Subcutaneous abdominal adipose tissue (tissue), 5 donors: ENCODE measurements around the gene SPG7.

Experiments
- H3K27ac ChIP-seq: one replicate; pipeline ENCODE4 v1.7.0; 2013; ENCODE audit warnings: low read depth, mild to moderate bottlenecking, inconsistent platforms, low read length, moderate library complexity
- H3K27me3 ChIP-seq, 5 donors: one replicate each; pipeline ENCODE4 v1.7.0; 2013; ENCODE audit warnings: low read length in 5 of 5, inconsistent platforms in 1 of 5; ENCODE audit not compliant: control insufficient read depth in 5 of 5, insufficient read depth in 4 of 5
- H3K36me3 ChIP-seq, 5 donors: one replicate each; pipeline ENCODE4 v1.7.0; 2013; ENCODE audit warnings: low read length in 5 of 5; ENCODE audit not compliant: control insufficient read depth in 5 of 5, insufficient read depth in 5 of 5
- H3K4me1 ChIP-seq, 5 donors: one replicate each; pipeline ENCODE4 v1.7.0; 2013; ENCODE audit warnings: low read length in 5 of 5, mild to moderate bottlenecking in 3 of 5, moderate library complexity in 1 of 5; ENCODE audit not compliant: control insufficient read depth in 5 of 5, insufficient read depth in 5 of 5
- H3K4me3 ChIP-seq, 5 donors: one replicate each; pipeline ENCODE4 v1.7.0; 2013; ENCODE audit warnings: low read length in 5 of 5, low read depth in 1 of 5
- H3K9ac ChIP-seq, 5 donors: one replicate each; pipeline ENCODE4 v1.7.0; 2013; ENCODE audit warnings: low read length in 5 of 5, mild to moderate bottlenecking in 4 of 5, moderate library complexity in 3 of 5
- H3K9me3 ChIP-seq, 5 donors: one replicate each; pipeline ENCODE4 v1.7.0; 2013; ENCODE audit warnings: low read length in 5 of 5; ENCODE audit not compliant: control insufficient read depth in 5 of 5
- donor health status: healthy.
- donor health status: healthy.
- donor health status: healthy.
- donor health status: healthy.
- donor health status: healthy.

Gene SPG7

DNA sequence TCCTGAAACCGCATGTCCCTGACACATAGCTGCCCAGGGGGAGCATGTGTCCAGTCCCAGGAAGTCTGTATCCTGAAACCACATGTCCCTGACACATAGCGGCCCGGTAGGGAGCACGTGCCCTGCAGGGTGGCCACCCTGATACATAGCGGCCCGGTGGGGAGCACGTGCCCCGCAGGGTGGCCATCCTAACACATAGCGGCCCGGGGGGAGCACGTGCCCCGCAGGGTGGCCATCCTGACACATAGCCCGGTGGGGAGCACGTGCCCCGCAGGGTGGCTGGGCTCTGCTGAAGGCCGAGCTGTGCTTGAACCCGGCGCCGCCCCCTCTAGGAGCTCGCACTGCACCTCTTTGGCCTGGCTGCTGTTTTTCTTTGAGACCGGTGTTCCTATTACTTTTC lies 33.6 kb downstream of the SPG7 start:
- Histone ChIP-seq H3K9ac (no peak overlapping the region), H3K36me3 (peaks cover 0 to 80% (median 56%) of the 10 kb centered on the region in 5 donors), H3K27me3 (no peaks in the 10 kb centered on the region), H3K9me3 (no peaks in the 10 kb centered on the region), H3K4me1 (no peaks in the 10 kb centered on the region), H3K4me3 (no peak overlapping the region), H3K27ac (no peak overlapping the region)

DNA sequence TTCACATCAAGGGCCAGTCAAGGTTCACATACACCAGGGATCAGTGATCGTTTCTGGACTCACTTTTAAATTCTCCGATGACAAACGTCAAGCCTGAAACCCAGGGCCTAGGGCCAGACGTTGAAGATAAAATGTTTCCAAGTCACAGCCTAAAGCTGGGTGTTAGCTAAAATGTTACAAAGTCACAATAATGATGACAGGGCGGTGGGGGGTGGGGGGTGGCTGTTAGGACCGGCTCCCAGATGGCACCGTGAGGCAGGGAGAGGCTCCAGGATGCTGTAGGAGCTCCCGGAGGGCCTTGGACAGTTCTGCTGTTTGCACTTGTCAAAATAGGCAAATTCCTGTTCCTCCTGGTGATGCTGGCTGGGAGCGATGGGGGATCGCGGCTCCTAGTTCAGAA lies 35.9 kb downstream of the SPG7 start:
- peaks cover 2 to 83% (median 57%) of the 10 kb centered on the region in 5 donors for H3K36me3 ChIP-seq

DNA sequence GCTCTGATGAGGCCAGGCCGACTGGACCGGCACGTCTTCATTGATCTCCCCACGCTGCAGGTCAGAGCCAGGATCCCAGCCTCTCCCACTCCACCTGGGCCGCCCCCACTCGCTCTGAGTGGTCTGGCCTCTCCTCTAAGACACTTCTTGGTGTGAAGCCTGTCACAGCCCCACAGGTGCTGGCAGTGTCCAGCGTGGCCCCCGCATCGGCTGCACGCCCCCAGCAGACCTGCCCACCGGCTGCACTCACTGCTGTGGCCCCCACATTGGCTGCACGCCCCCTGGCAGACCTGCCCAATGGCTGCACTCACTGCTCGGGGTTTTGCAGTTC lies 36.5 kb downstream of the SPG7 start:
- no peak overlapping the region for H3K4me3 ChIP-seq
- H3K4me1 ChIP-seq: no peaks in the 10 kb centered on the region
- H3K9me3 ChIP-seq: no peaks in the 10 kb centered on the region
- H3K27ac ChIP-seq: no peak overlapping the region
- H3K36me3 ChIP-seq: peaks cover 2 to 89% (median 63%) of the 10 kb centered on the region in 5 donors
- no peak overlapping the region for H3K9ac ChIP-seq
- H3K27me3 ChIP-seq: no peaks in the 10 kb centered on the region

More for the DNA sequence above, 35.9 kb downstream of the SPG7 start:
- no peaks in the 10 kb centered on the region for H3K9me3 ChIP-seq
- no peak overlapping the region for H3K4me3 ChIP-seq
- H3K27ac ChIP-seq: no peak overlapping the region
- no peak overlapping the region for H3K9ac ChIP-seq
- H3K4me1 ChIP-seq: no peaks in the 10 kb centered on the region
- H3K27me3 ChIP-seq: no peaks in the 10 kb centered on the region

DNA sequence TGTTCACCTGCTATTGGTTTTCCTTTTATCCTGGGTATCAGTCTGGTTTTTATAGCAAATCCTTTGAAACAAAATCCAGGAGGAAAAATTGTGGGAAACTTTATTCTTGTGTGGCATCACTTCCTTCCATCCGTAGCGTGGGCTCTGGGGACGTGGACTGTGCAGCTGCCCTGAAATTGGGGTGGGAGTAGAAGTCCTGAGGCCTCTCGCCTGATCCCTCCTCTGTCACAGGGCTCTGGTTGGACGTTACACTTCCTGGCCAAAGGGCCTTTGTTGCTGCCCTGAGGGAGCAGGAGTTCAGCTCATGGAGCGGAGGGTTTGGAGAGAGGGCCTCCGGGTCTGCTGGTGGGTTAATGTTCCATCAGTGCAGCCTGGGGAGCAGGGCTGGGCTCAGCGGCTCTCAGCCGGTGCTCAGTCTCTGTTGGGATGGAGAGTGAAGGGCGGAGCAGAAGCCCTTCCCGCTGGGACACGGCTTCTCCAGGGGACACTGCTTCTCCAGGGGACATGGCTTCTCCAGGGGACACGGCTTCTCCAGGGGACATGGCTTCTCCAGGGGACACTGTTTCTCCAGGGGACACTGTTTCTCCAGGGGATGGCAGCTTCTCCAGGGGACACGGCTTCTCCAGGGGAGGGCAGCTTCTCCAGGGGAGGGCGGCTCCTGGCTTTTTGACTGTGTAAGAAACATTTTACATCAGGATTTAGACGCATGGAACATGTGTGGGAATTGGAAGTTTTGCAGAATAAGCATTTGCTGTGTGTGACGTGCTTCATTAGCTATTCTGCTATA lies 37.0 kb downstream of the SPG7 start:
- no peaks in the 10 kb centered on the region for H3K4me1 ChIP-seq
- H3K36me3 ChIP-seq: peaks cover 2 to 90% (median 63%) of the 10 kb centered on the region in 5 donors
- H3K27me3 ChIP-seq: no peaks in the 10 kb centered on the region
- no peak overlapping the region for H3K4me3 ChIP-seq
- H3K9me3 ChIP-seq: no peaks in the 10 kb centered on the region
- H3K27ac ChIP-seq: no peak overlapping the region
- no peak overlapping the region for H3K9ac ChIP-seq

DNA sequence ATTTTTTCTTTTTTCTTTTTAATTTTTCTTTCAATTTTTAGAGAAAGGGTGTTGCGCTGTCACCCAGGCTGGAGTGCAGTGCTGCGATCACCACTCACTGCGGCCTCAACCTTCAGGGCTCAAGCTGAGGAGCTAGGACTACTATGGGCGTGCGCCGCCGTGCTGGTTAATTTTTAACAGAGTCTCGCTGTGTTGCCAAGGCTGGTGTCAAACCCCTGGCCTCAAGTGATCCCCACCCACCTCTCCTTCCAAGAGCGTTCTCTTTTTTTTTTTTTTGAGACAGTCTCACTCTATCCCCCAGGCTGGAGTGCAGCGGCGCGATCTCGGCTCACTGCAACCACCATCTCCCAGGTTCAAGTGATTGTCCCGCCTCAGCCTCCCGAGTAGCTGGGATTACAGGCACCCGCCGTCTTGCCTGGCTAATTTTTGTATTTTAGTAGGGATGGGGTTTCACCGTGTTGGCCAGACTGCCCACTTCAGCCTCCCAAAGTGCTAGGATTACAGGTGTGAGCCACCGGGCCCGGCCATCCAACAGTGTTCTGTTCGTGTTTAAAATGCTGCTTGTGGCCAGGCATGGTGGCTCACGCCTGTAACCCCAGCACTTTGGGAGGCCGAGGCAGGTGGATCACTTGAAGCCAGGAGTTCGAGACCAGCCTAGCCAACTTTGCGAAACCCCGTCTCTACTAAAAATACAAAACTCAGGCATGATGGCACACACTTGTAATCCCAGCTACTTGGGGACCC lies 37.8 kb downstream of the SPG7 start:
- peaks cover 2 to 90% (median 70%) of the 10 kb centered on the region in 5 donors for H3K36me3 ChIP-seq
- H3K9me3 ChIP-seq: no peaks in the 10 kb centered on the region
- H3K4me3 ChIP-seq: no peak overlapping the region
- no peak overlapping the region for H3K9ac ChIP-seq
- no peak overlapping the region for H3K27ac ChIP-seq
- no peaks in the 10 kb centered on the region for H3K4me1 ChIP-seq
- no peaks in the 10 kb centered on the region for H3K27me3 ChIP-seq

DNA sequence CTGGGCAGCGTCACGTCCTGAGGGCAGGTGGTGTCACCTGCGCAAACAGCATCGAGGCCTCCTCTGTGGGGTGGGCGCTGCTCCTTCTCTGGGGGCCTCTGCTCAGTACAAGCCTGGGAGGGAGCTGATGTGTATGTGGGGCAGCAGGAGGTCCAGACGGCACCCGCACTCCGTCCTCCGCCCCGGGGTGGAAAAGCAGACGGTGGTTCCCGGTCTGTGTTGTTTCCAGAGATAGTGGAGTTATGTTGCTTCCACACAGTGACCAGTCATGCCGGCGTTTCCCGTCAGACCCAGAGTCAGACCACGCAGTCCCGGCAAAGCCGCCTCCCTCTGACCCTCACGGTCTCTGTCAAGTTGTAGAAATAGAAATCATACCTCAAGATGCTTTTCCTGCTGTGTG lies 38.6 kb downstream of the SPG7 start:
- H3K9me3 ChIP-seq: no peaks in the 10 kb centered on the region
- no peaks in the 10 kb centered on the region for H3K27me3 ChIP-seq
- no peaks in the 10 kb centered on the region for H3K4me1 ChIP-seq
- H3K9ac ChIP-seq: no peak overlapping the region
- H3K36me3 ChIP-seq: peaks cover 2 to 90% (median 71%) of the 10 kb centered on the region in 5 donors
- H3K4me3 ChIP-seq: no peak overlapping the region
- H3K27ac ChIP-seq: no peak overlapping the region

DNA sequence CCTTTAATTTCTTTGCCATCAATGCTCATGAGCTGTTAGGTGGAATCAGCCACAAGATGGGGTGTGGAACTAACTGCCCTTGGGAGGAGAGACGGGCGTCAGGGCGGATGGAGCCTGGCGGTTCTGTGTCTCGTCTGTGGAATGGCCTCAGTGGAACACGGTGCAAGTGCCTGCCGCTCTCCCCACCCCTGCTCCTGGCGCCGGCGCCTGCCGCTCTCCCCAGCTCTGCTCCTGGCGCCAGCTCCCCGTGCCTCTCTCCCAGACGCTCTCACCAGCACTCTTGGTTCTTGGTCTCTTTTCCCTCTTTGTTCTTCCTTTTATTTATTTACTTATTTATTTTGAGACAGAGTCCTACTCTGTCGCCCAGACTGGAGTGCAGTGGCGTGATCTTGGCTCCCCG lies 39.1 kb downstream of the SPG7 start:
- no peak overlapping the region for H3K4me3 ChIP-seq
- H3K27ac ChIP-seq: no peak overlapping the region
- no peaks in the 10 kb centered on the region for H3K9me3 ChIP-seq
- H3K9ac ChIP-seq: no peak overlapping the region
- no peaks in the 10 kb centered on the region for H3K27me3 ChIP-seq
- H3K4me1 ChIP-seq: no peaks in the 10 kb centered on the region
- H3K36me3 ChIP-seq: peaks cover 2 to 90% (median 76%) of the 10 kb centered on the region in 5 donors

DNA sequence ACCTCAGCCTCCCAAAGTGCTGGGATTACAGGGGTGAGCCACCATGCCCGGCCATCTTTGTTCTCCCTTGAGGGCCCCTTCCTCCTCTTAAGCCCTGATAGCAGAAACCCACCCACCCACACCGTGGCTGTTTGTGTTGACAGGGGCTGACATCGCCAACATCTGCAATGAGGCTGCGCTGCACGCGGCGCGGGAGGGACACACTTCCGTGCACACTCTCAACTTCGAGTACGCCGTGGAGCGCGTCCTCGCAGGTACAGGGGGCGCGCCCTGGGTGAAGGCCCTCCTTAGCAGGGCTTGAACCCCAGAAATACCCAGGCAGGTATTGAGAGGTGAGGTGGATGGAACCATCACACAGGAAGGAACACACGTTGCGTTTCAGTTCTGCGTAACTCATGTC lies 39.7 kb downstream of the SPG7 start:
- H3K4me3 ChIP-seq: no peak overlapping the region
- H3K27me3 ChIP-seq: no peaks in the 10 kb centered on the region
- no peak overlapping the region for H3K9ac ChIP-seq
- no peaks in the 10 kb centered on the region for H3K9me3 ChIP-seq
- H3K4me1 ChIP-seq: no peaks in the 10 kb centered on the region
- peaks cover 2 to 91% (median 82%) of the 10 kb centered on the region in 5 donors for H3K36me3 ChIP-seq
- no peak overlapping the region for H3K27ac ChIP-seq

DNA sequence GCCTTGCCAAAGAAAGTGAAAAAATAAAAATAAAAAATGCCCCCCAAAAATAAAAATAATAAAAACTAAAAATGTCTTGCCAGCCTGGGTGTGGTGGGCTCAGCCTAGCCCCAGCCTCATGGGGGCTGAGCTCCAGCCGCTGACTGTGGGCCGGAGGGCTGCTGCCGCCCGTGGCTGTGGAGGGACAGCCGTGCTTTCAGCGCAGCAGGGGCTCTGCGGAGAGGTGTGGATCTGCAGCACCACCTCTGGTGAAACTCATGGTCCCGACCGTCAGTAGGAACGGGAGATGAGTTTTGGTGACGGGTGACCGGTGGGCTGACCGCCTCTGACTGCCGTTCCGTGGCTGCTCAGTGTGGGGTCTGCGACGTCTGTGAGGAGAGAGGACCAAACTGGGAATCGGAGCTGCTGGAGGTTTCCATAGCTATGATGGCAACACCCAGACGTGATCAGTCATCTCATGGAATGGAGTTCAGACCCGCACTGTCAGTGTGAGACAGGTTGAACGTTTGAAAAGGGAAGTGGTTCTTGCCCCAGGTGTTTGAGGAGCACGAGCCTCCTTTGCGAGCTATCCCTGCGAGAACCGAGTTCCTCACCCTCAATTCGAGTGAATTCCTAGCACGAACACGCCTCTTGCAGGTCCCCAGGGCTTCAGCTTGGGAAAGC lies 40.3 kb downstream of the SPG7 start:
- no peaks in the 10 kb centered on the region for H3K9me3 ChIP-seq
- H3K27ac ChIP-seq: no peak overlapping the region
- no peak overlapping the region for H3K9ac ChIP-seq
- H3K4me1 ChIP-seq: no peaks in the 10 kb centered on the region
- H3K27me3 ChIP-seq: no peaks in the 10 kb centered on the region
- no peak overlapping the region for H3K4me3 ChIP-seq
- H3K36me3 ChIP-seq: peaks cover 2 to 97% (median 88%) of the 10 kb centered on the region in 5 donors
